ENCODE results near the gene TRIO. TPM values are rescaled to one million over a fixed set of nuclear protein-coding genes. Genes with fewer than 3 reads are reported as not detected.

The TRIO gene
- total and polyA plus RNA-seq, 10 of the 15 experiments (the other 5 are each of a cell fraction or from before 2014, with no cell fraction given): 5.1 to 96.4 (median 44.6) TPM

- ChIA-PET SMC1A (ENCODE audit: uncharacterized antibody, unreplicated experiment) (interaction anchor here (1.5 kb wide), 1 partner anchor 272 kb away, joined by 5 read pairs; no protein-coding TSS in a partner anchor), POLR2A (no interaction called here), CTCF (no interaction called here), RAD21 (ENCODE audit: unreplicated experiment) (no interaction called here)
- DNase-seq (ENCODE audit: low read depth, low spot score): no peak
- H3K4me1 ChIP-seq (ENCODE audit: control insufficient read depth, insufficient read depth, low read length): no peaks in the 10 kb centered on the region
- H4K20me1 ChIP-seq (ENCODE audit: control insufficient read depth, insufficient read depth): no peaks in the 10 kb centered on the region
- no peak overlapping the region for H3K9ac ChIP-seq (ENCODE audit: control insufficient read depth, insufficient read depth, low read length)
- no peak overlapping the region for H3K27ac ChIP-seq (ENCODE audit: control insufficient read depth, insufficient read depth)
- intact Hi-C loops (cut with micrococcal nuclease; ENCODE audit: unreplicated experiment): no loop called here
- no peak overlapping the region for H3K4me2 ChIP-seq (ENCODE audit: control insufficient read depth, insufficient read depth)
- WGBS (ENCODE audit: insufficient coverage, insufficient replicate concordance, low lambda C conversion rate, missing lambda C conversion rate): 80% methylated on average over 3 of the region's 3 CpGs
- ATAC-seq: no peak
- no peak overlapping the region for H2AFZ ChIP-seq (ENCODE audit: control insufficient read depth, low read depth, low read length)
- no peaks in the 10 kb centered on the region for H3K79me2 ChIP-seq (ENCODE audit: control insufficient read depth, insufficient read depth, low read length)
- BruUV-seq (replicated peaks): no TSS peak
- no peak overlapping the region for H3K4me3 ChIP-seq
- FAIRE-seq: no peak
- no peaks in the 10 kb centered on the region for H3K27me3 ChIP-seq (replicated peaks in 1 of 2; ENCODE audit: control insufficient read depth in 2 of 2, insufficient read depth in 2 of 2, low read length in 1 of 2)
- H3K9me3 ChIP-seq (replicated peaks; ENCODE audit: control insufficient read depth, insufficient read depth, low read length): no peaks in the 10 kb centered on the region
- TF ChIP-seq NFXL1 (IDR thresholded peaks at IDR 0.05; ENCODE audit: borderline replicate concordance) (no peak), HDGF (IDR thresholded peaks at IDR 0.05) (no peak), TCF12 (IDR thresholded peaks at IDR 0.05; ENCODE audit: low read depth, low read length) (no peak), ZBTB11 (CRISPR knock-in tag; IDR thresholded peaks at IDR 0.05) (no peak), BCL3 (IDR thresholded peaks at IDR 0.05; ENCODE audit: borderline replicate concordance, insufficient read depth, low read depth, low read length, poor library complexity, severe bottlenecking) (no peak), CREB1 (IDR thresholded peaks at IDR 0.05; ENCODE audit: low read depth) (no peak), KAT2A (conservative IDR thresholded peaks at IDR 0.05; ENCODE audit: control insufficient read depth, low read depth, low read length) (no peak), ZBED1 (IDR thresholded peaks at IDR 0.05; ENCODE audit: borderline replicate concordance) (no peak), EGR1 (IDR thresholded peaks at IDR 0.05; ENCODE audit: borderline replicate concordance in 1 of 2, low read depth in 2 of 2, low read length in 2 of 2) (no peak), RELA (IDR thresholded peaks at IDR 0.05; ENCODE audit: borderline replicate concordance, partially characterized antibody) (no peak), MLLT1 (IDR thresholded peaks at IDR 0.05) (no peak), CEBPB (IDR thresholded peaks at IDR 0.05; ENCODE audit: borderline replicate concordance in 1 of 2, low read depth in 2 of 2, low read length in 2 of 2) (no peak), SMC3 (IDR thresholded peaks at IDR 0.05; ENCODE audit: borderline replicate concordance, low read length) (no peak), EP300 (IDR thresholded peaks at IDR 0.05; ENCODE audit: borderline replicate concordance in 1 of 2, control insufficient read depth in 1 of 2, low read depth in 2 of 2, low read length in 2 of 2) (no peak), POLR2A (IDR thresholded peaks at IDR 0.05; ENCODE audit: low read depth, low read length) (no peak)
- TF ChIP-seq, protein P1, sequence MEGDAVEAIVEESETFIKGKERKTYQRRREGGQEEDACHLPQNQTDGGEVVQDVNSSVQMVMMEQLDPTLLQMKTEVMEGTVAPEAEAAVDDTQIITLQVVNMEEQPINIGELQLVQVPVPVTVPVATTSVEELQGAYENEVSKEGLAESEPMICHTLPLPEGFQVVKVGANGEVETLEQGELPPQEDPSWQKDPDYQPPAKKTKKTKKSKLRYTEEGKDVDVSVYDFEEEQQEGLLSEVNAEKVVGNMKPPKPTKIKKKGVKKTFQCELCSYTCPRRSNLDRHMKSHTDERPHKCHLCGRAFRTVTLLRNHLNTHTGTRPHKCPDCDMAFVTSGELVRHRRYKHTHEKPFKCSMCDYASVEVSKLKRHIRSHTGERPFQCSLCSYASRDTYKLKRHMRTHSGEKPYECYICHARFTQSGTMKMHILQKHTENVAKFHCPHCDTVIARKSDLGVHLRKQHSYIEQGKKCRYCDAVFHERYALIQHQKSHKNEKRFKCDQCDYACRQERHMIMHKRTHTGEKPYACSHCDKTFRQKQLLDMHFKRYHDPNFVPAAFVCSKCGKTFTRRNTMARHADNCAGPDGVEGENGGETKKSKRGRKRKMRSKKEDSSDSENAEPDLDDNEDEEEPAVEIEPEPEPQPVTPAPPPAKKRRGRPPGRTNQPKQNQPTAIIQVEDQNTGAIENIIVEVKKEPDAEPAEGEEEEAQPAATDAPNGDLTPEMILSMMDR (IDR thresholded peaks at IDR 0.05 in 2 of 3, conservative IDR thresholded peaks at IDR 0.05 in 1 of 3; ENCODE audit: control insufficient read depth in 2 of 3, extremely low read depth in 1 of 3, insufficient read depth in 1 of 3, low read depth in 3 of 3, low read length in 3 of 3): no peak
- in situ Hi-C loops (cut with MboI): no loop called here
- peaks cover 17 to 38% of the 10 kb centered on the region in 2 experiments for H3K36me3 ChIP-seq (ENCODE audit: control insufficient read depth in 2 of 2, insufficient read depth in 2 of 2, low read length in 1 of 2)
Observed at GRCh38 chr5:14376789-14377188, 233.6 kb downstream of the TRIO start.
